ENCODE data around the gene PHLPP1. TPM values are rescaled to one million over a fixed set of nuclear protein-coding genes. Genes with fewer than 3 reads are reported as not detected.
A peak's percentile ranks its signal among the peaks of the same experiment; 100 is the strongest.

The PHLPP1 gene
- total and polyA plus RNA-seq, 9 of the 15 experiments (the other 6 are each of a cell fraction or from before 2014, with no cell fraction given) = 0.56 to 9.0 (median 4.5) TPM

DNA sequence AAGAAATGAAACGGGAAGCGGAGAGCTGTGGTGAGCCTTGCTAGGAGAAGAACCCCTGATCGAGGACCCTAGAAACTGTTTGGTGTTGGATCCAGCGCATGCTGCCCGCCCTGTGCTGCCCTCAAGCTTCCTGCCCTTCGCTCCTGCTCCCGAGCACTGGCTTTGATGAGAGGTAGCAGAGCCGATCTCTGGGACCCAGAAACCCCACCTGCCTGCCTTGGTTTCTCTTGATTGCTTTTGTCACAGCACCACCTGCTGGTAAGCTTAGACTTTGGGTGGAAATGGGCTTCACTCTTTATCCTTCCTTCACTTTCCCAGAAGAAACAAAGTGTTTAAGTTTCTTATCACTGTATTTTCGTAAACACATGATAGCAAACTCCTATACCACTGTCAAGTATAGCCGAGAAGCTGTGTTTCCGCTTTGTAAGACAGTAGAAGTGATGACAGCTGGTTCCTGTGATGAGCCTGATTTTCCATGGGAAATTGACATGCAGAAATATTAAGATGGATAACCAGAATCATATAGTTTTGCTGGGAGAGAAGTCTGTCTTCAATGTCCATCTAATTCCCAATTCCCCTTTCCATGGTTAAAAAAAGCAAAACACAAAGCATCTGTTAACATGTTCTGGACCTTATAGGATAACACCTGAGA lies 267.4 kb downstream of the PHLPP1 start:
- CTCF ChIA-PET (ENCODE audit: low intra/inter-chr PET ratio) = interaction anchor here (0.6 to 2.7 kb wide), 3 partner anchors 269 to 800 kb away, joined by 3 to 31 read pairs (median 3); no protein-coding TSS in a partner anchor
- DNase-seq (ENCODE audit: extremely low read depth in 1 of 4, low spot score in 3 of 4) = peak; percentile 38 to 63 (median 46)
- POLR2A ChIA-PET = interaction anchor here (0.5 to 0.8 kb wide), 3 partner anchors 27 to 1847 kb away, joined by 3 read pairs; no protein-coding TSS in a partner anchor
- no TSS peak for BruUV-seq (replicated peaks)
- Histone ChIP-seq H3K4me2 (ENCODE audit: insufficient read depth, low read length) (no peak overlapping the region), H4K20me1 (replicated peaks; ENCODE audit: control insufficient read depth, insufficient read depth, low read length) (no peaks in the 10 kb centered on the region), H3K4me3 (no peak overlapping the region), H3K9ac (ENCODE audit: insufficient read depth in 1 of 2, low read depth in 2 of 2, low read length in 2 of 2) (no peak overlapping the region), H3K27me3 (ENCODE audit: control insufficient read depth in 2 of 2, insufficient read depth in 2 of 2, low read length in 2 of 2) (no peaks in the 10 kb centered on the region), H3K36me3 (ENCODE audit: control insufficient read depth, insufficient read depth, low read length) (no peaks in the 10 kb centered on the region), H3K4me1 (replicated peaks in 1 of 2; ENCODE audit: control insufficient read depth in 2 of 2, insufficient read depth in 2 of 2, low read length in 2 of 2) (no peaks in the 10 kb centered on the region; a peak in 3 of 5 replicates), H3K9me1 (ENCODE audit: control insufficient read depth, insufficient read depth, low read length) (peaks cover 3% of the 10 kb centered on the region), H3K9me3 (replicated peaks; ENCODE audit: control insufficient read depth, insufficient read depth, low read depth, low read length) (no peaks in the 10 kb centered on the region), H2AFZ (ENCODE audit: low read depth, low read length) (no peak overlapping the region), H3K79me2 (ENCODE audit: control insufficient read depth, insufficient read depth, low read length) (no peaks in the 10 kb centered on the region), H3K27ac (ENCODE audit: extremely low read depth, low read depth, low read length) (no peak overlapping the region)
- intact Hi-C loops (cut with micrococcal nuclease) (loop anchor here (1.0 to 10.0 kb wide), 4 partner anchors 268 to 798 kb away; partner anchors contain the start of genes PHLPP1, PIGN and RELCH), in situ Hi-C loops (cut with MboI) (loop anchor here (10.0 to 25.0 kb wide), 2 partner anchors 378 to 795 kb away; partner anchors contain the start of genes PIGN and RELCH)
- ATAC-seq = peak; percentile 84
- WGBS (ENCODE audit: insufficient coverage, low coverage, missing lambda C conversion rate) = 40% methylated on average over 10 of the region's 11 CpGs
- FAIRE-seq = peak; percentile 86
- TF ChIP-seq KDM5B (IDR thresholded peaks at IDR 0.05; ENCODE audit: insufficient replicate concordance, low read depth, low read length) (no peak), STAG1 (CRISPR knock-in tag; IDR thresholded peaks at IDR 0.05; ENCODE audit: borderline replicate concordance) (peak; percentile 71; the same call in 1 of the 2 replicates), SUPT5H (IDR thresholded peaks at IDR 0.05) (no peak), RHOXF2B (CRISPR knock-in tag; conservative IDR thresholded peaks at IDR 0.05) (no peak), GTF3C2 (IDR thresholded peaks at IDR 0.05; ENCODE audit: borderline replicate concordance, extremely low read depth, insufficient read length) (no peak), EP400 (IDR thresholded peaks at IDR 0.05) (no peak), LCOR (CRISPR knock-in tag; IDR thresholded peaks at IDR 0.05) (no peak), HDGF (IDR thresholded peaks at IDR 0.05) (no peak), ZNF561 (CRISPR knock-in tag; conservative IDR thresholded peaks at IDR 0.05) (no peak), MEIS2 (IDR thresholded peaks at IDR 0.05; ENCODE audit: partially characterized antibody) (peak; percentile 33)
- TF ChIP-seq, protein P1, sequence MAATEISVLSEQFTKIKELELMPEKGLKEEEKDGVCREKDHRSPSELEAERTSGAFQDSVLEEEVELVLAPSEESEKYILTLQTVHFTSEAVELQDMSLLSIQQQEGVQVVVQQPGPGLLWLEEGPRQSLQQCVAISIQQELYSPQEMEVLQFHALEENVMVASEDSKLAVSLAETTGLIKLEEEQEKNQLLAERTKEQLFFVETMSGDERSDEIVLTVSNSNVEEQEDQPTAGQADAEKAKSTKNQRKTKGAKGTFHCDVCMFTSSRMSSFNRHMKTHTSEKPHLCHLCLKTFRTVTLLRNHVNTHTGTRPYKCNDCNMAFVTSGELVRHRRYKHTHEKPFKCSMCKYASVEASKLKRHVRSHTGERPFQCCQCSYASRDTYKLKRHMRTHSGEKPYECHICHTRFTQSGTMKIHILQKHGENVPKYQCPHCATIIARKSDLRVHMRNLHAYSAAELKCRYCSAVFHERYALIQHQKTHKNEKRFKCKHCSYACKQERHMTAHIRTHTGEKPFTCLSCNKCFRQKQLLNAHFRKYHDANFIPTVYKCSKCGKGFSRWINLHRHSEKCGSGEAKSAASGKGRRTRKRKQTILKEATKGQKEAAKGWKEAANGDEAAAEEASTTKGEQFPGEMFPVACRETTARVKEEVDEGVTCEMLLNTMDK (IDR thresholded peaks at IDR 0.05; ENCODE audit: borderline replicate concordance, insufficient read depth, low read depth, low read length, poor library complexity, severe bottlenecking) = no peak
- TF ChIP-seq, protein P2, sequence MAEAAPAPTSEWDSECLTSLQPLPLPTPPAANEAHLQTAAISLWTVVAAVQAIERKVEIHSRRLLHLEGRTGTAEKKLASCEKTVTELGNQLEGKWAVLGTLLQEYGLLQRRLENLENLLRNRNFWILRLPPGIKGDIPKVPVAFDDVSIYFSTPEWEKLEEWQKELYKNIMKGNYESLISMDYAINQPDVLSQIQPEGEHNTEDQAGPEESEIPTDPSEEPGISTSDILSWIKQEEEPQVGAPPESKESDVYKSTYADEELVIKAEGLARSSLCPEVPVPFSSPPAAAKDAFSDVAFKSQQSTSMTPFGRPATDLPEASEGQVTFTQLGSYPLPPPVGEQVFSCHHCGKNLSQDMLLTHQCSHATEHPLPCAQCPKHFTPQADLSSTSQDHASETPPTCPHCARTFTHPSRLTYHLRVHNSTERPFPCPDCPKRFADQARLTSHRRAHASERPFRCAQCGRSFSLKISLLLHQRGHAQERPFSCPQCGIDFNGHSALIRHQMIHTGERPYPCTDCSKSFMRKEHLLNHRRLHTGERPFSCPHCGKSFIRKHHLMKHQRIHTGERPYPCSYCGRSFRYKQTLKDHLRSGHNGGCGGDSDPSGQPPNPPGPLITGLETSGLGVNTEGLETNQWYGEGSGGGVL (CRISPR knock-in tag; IDR thresholded peaks at IDR 0.05) = no peak
- TF ChIP-seq, protein P3, sequence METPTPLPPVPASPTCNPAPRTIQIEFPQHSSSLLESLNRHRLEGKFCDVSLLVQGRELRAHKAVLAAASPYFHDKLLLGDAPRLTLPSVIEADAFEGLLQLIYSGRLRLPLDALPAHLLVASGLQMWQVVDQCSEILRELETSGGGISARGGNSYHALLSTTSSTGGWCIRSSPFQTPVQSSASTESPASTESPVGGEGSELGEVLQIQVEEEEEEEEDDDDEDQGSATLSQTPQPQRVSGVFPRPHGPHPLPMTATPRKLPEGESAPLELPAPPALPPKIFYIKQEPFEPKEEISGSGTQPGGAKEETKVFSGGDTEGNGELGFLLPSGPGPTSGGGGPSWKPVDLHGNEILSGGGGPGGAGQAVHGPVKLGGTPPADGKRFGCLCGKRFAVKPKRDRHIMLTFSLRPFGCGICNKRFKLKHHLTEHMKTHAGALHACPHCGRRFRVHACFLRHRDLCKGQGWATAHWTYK (CRISPR knock-in tag; IDR thresholded peaks at IDR 0.05) = no peak
